ENCODE data around the gene SP2. TPM values are rescaled to one million over a fixed set of nuclear protein-coding genes. Genes with fewer than 3 reads are reported as not detected.
A peak's percentile ranks its signal among the peaks of the same experiment; 100 is the strongest.
"Not testable (repeated sequence)": the region's sequence is repeated elsewhere in the genome, so short reads cannot be mapped to it uniquely, and the experiment has no call there.

The SP2 gene
- total RNA-seq, 2 experiments from 2014 or later, result 28.1 to 28.2 TPM

DNA sequence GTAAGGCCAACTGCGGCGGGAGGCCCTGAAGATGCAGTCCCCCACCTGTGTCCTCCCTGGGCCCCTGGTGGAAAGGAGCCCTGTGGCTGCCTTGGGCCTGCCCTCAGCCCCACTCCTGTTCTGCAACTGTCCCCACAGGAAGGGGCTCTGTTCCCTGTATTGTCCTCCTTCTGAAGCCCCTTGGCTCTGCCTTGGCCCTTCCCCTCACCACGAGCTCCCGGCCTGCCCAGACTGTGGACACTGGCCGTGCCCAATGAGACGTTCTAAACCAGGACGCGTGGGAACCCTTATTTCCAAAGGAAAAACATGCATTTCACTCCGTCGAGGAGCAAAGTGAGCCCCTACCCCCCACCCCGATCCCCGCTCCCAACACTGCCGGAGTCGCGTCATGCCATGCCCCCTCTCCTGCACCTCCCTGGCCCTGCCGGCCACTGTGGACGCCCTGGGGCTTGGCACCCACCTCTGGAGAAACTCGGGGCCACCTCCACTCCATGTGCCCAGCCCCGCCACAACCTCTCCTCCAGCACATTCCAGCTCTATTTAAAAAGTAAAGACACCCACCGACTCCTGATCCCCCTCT is 31.9 kb downstream of the SP2 start:
- DNase-seq, result no peak
- POLR2A ChIA-PET, result no interaction called here

DNA sequence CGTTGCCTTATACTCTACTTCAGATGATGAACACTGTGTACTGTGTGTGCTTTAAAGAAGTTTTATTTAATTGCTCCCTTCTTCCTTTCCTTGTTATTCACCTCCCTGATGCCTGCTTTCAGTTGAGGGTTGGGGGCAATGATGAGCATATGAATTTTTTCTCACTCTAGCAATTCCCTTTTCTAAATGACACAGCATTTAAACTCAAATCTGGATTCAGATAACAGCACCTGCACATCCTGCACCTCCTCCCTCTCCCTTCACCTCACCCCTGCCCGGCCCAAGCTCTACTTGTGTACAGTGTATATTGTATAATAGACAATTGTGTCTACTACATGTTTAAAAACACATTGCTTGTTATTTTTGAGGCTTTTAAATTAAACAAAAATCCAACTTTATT is 32.4 kb downstream of the SP2 start:
- Mint-ChIP-seq H3K36me3 (peaks cover 17% of the 10 kb centered on the region), H3K9me3 (no peaks in the 10 kb centered on the region), H3K4me3 (no peak overlapping the region), H3K27me3 (no peaks in the 10 kb centered on the region), H3K4me1 (peaks cover 3% of the 10 kb centered on the region), H3K27ac (no peak overlapping the region)
- ATAC-seq (ENCODE audit: low read depth) (no peak), DNase-seq (no peak)
- POLR2A ChIA-PET, result no interaction called here

More for the DNA sequence above, 31.9 kb downstream of the SP2 start:
- Mint-ChIP-seq H3K9me3 (no peaks in the 10 kb centered on the region), H3K4me3 (no peak overlapping the region), H3K27ac (no peak overlapping the region), H3K27me3 (no peaks in the 10 kb centered on the region), H3K4me1 (peaks cover 3% of the 10 kb centered on the region), H3K36me3 (peaks cover 15% of the 10 kb centered on the region)
- no peak for ATAC-seq (ENCODE audit: low read depth)

DNA sequence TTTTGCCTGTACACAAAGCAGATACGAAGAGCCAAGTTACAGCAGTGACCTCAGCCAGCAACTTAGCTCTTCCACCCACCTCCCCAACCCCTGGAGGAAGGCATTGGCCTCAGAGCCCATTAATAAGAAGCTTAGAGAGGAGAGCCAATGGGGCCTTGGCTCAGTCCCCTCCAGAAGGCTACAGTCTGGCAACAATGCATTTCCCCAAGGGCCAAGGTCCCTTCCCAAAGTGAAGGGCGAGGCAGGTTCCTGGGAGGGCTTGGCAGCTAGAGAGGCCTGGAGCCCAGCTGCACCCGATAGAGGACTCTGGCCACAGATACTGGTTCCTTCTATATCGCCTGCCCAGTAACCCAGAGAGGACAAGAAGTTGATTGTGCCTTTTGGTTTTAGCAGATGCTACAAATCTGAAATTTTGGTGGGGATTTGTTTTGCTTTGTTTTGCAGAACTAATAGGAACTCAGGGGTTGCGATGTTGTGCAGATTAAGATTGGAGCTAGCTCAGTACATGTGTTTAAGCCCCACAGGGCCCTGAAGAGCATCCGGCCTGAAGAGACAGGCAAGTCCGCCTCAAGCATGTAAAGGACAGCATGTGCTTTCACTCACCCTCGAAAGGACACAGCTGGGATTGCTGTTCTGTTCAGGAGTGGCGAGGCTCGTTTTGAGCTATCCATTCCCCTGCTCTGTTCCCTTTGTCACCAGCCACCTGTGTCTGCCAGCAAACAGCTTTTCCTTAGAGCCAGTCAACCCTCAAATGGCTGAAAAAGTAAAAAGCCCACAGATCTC is 33.4 kb downstream of the SP2 start:
- H3K9me3 Mint-ChIP-seq, result no peaks in the 10 kb centered on the region
- POLR2A ChIA-PET, result interaction anchor here (0.6 kb wide), 1 partner anchor 253 kb away, joined by 6 read pairs; no protein-coding TSS in a partner anchor
- no peak for DNase-seq
- H3K4me3 Mint-ChIP-seq, result no peak overlapping the region
- no peak for ATAC-seq (ENCODE audit: low read depth)
- no peaks in the 10 kb centered on the region for H3K27me3 Mint-ChIP-seq
- H3K4me1 Mint-ChIP-seq, result peaks cover 3% of the 10 kb centered on the region
- peaks cover 17% of the 10 kb centered on the region for H3K36me3 Mint-ChIP-seq
- no peak overlapping the region for H3K27ac Mint-ChIP-seq

DNA sequence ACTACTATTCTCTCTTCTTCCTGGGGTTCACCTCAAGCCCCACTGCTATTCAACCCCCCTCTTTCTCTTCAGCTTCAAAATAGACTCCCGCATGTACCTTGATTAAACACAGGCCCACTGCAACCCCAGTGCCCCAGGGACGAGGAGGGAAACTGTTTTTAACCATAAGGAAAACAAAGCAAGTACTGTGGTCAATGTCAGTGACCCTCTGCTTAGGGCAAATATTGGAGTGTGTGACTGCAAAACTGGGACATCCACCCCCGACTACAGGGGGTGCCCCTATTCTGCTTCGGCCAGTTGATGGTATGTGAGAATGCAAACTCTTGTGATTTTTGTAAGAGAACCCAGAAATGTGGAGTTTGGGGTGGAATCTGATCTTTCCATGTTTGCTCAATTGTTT is 35.8 kb downstream of the SP2 start:
- DNase-seq (no peak), ATAC-seq (ENCODE audit: low read depth) (no peak)
- Mint-ChIP-seq H3K9me3 (no peaks in the 10 kb centered on the region), H3K4me1 (peaks cover 5% of the 10 kb centered on the region), H3K27ac (peak overlapping the region; percentile 42), H3K36me3 (peaks cover 11% of the 10 kb centered on the region), H3K27me3 (no peaks in the 10 kb centered on the region), H3K4me3 (no peak overlapping the region)
- POLR2A ChIA-PET, result interaction anchor here (1.1 to 1.3 kb wide), 2 partner anchors 9 to 10 kb away, joined by 3 to 7 read pairs; partner anchors contain the start of gene PNPO

DNA sequence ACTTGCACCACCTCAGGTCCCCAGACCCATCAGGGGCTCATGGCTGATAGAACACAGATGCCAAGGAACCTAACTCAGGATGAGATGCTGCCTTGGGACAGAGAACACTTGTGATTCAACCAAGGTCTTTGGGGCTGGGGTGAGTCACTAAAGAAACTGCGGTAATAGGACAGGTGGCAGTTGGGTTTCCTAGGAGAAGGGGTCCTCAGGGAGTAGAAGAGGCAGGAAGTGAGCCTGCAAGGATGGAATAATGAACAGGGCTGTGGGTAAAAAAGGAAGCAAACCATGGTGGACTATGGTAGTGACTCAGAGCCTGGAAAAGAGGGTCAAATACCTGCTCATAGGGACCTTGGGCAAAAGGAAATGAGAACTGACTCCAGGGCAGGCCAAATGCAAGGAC is 38.8 kb downstream of the SP2 start:
- DNase-seq (no peak), ATAC-seq (ENCODE audit: low read depth) (no peak)
- POLR2A ChIA-PET, result no interaction called here

DNA sequence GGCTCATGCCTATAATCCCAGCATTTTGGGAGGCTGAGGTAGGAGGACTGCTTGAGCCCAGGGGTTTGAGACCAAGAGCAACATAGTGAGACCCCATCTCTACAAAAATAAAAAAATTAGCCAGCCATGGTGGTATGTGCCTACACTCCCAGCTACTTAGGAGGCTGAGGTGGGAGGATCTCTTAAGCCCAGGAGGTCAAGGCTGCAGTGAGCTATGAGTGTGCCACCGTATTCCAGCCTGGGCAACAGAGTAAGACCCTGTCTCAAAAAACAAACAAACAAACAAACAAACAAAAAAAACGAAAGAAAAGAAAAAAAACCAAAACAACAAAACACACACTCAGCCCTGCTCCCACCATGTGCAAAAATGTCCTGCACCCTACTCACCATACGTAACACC is 39.4 kb downstream of the SP2 start:
- not testable (repeated sequence) for H3K9me3 Mint-ChIP-seq; ATAC-seq (ENCODE audit: low read depth); H3K36me3 Mint-ChIP-seq; H3K4me1 Mint-ChIP-seq; H3K4me3 Mint-ChIP-seq; H3K27me3 Mint-ChIP-seq; DNase-seq; H3K27ac Mint-ChIP-seq
- POLR2A ChIA-PET, result interaction anchor here (0.6 kb wide), 1 partner anchor 18 kb away, joined by 5 read pairs; no protein-coding TSS in a partner anchor

More for the DNA sequence above, 38.8 kb downstream of the SP2 start:
- Mint-ChIP-seq H3K9me3 (no peaks in the 10 kb centered on the region), H3K36me3 (peaks cover 5% of the 10 kb centered on the region), H3K4me3 (no peak overlapping the region), H3K4me1 (peaks cover 8% of the 10 kb centered on the region), H3K27ac (no peak overlapping the region), H3K27me3 (no peaks in the 10 kb centered on the region)

DNA sequence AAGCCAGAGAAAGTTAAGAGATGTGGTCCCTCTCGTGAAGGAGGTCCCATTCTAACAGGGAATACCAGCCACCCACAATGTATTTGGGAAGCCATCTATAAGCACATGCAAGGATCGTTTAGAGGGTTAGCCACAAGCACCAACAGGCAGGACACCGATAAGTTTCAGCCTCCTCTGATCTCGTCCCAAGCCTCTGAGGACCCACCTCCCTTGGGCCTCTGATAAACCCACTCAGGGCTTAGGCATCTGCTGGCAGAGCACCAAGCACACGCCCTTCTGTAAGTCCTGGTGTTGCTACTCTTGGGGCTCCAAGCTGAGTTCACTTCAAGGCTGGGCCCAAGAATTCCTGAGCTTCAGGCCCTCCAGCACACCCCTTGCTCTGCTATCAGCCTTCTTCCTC is 39.9 kb downstream of the SP2 start:
- no peak overlapping the region for H3K4me3 Mint-ChIP-seq
- no peak for DNase-seq
- ATAC-seq (ENCODE audit: low read depth), result no peak
- no peaks in the 10 kb centered on the region for H3K9me3 Mint-ChIP-seq
- POLR2A ChIA-PET, result interaction anchor here (0.6 kb wide), 1 partner anchor 17 kb away, joined by 5 read pairs; no protein-coding TSS in a partner anchor
- H3K27ac Mint-ChIP-seq, result no peak overlapping the region
- H3K27me3 Mint-ChIP-seq, result no peaks in the 10 kb centered on the region
- H3K4me1 Mint-ChIP-seq, result peaks cover 10% of the 10 kb centered on the region
- peaks cover 5% of the 10 kb centered on the region for H3K36me3 Mint-ChIP-seq

DNA sequence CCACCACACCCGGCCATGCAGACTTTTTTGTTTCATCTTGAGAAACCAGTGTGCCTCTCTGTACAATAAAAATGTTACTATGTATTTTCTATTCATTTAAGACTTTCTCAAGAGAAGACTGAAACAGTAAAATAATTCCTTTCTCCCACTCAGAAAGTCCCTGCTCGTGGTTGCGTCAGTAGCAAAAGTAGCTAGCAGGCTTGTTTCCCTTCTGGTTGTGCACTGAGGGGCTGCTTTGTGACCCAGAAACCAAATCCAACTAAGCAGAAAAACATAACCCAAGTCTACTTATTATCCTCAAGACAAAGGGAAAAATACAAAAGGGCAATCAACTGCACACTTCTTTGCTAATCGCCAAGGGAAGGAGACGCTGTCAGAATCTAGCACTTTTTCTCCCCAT is 41.9 kb downstream of the SP2 start:
- POLR2A ChIA-PET, result interaction anchor here (0.7 to 1.2 kb wide), 2 partner anchors 12 to 1383 kb away, joined by 3 to 4 read pairs; no protein-coding TSS in a partner anchor
- Mint-ChIP-seq H3K4me1 (peaks cover 17% of the 10 kb centered on the region), H3K4me3 (no peak overlapping the region), H3K27ac (no peak overlapping the region), H3K9me3 (peaks cover 2% of the 10 kb centered on the region), H3K36me3 (peaks cover 4% of the 10 kb centered on the region), H3K27me3 (no peaks in the 10 kb centered on the region)
- DNase-seq (no peak), ATAC-seq (ENCODE audit: low read depth) (no peak)

DNA sequence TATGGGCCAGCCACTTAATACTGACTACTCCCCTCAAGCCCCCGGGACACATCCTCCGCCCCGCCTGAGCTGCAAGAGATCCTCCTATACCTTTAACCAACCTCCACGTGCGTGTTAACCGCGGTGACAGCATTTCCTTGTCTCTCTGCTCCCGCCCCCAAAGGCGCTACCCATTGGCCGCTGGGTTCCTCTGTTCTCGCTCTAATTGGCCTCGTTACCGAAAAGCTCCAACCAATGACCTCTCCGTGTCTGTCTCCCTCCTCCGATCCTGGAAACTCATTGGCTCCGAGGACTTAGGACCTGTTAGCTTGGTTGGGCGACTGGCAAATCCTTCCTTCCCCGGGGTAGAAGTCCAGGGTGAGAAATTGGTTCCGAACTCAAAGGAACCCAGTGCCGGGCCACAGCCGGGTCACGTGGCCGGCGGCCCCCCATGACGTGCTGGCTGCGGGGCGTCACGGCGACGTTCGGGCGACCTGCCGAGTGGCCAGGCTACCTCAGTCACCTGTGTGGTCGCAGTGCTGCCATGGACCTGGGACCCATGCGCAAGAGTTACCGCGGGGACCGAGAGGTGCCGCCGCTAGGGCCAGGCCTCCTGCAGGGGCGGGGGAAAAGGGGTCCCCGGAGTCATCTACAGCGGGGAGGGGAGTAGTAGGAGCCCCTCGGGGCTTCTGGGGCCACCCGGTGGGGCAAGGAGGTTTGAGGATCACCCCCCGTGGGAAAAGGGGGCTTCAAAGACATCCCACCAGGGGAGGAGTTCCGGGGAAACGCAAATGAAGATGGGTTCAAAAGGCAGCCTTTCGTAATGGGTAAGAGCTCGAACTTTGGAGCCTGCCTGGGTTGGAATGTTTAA is 45.4 kb downstream of the SP2 start, which contains the start of gene PNPO:
PNPO (plus strand) TSS at position 326 of the 850 bp plus-strand sequence; CDS start at position 431, 105 bp downstream.
- Mint-ChIP-seq H3K27me3 (no peaks in the 10 kb centered on the region), H3K4me1 (peaks cover 37% of the 10 kb centered on the region), H3K27ac (peak within 1 kb of the TSS; percentile 78), H3K9me3 (peaks cover 2% of the 10 kb centered on the region), H3K4me3 (peak within 1 kb of the TSS; percentile 97), H3K36me3 (peaks cover 13% of the 10 kb centered on the region)
- POLR2A ChIA-PET, result interaction anchor here (0.5 to 3.9 kb wide), 16 partner anchors 9 to 1736 kb away, joined by 3 to 24 read pairs (median 4); partner anchors contain the start of genes CDK5RAP3, LRRC46, MRPL10 and SP2
- DNase-seq (peak; percentile 87), ATAC-seq (ENCODE audit: low read depth) (peak; percentile 98)

DNA sequence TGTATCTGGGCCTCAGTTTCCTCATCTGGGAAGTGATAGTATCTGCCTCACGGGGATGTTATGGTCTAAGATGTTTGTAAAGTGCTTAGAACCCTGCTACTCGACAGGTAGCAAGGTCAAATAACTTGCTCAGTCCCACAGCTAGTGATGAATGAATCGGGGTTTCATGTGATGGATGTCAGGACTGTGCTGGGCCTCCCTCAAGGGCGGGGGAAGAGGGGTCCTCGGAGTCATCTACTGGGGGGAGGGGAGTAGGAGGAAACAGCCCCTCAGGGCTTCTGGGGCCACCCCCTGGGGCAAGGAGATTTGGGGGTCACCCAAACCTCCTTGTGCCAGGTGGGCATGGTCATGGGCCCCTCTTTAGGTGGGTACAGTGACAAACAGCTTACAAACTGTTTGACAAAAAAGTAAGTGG is 46.1 kb downstream of the SP2 start:
- POLR2A ChIA-PET, result interaction anchor here (0.6 to 3.9 kb wide), 7 partner anchors 8 to 181 kb away, joined by 3 to 24 read pairs (median 6); partner anchors contain the start of genes CDK5RAP3 and SP2
- ATAC-seq (ENCODE audit: low read depth) (no peak), DNase-seq (no peak)
- Mint-ChIP-seq H3K4me3 (peak overlapping the region; percentile 97), H3K27me3 (no peaks in the 10 kb centered on the region), H3K36me3 (peaks cover 16% of the 10 kb centered on the region), H3K27ac (peak overlapping the region; percentile 78), H3K9me3 (peaks cover 2% of the 10 kb centered on the region), H3K4me1 (peaks cover 40% of the 10 kb centered on the region)

DNA sequence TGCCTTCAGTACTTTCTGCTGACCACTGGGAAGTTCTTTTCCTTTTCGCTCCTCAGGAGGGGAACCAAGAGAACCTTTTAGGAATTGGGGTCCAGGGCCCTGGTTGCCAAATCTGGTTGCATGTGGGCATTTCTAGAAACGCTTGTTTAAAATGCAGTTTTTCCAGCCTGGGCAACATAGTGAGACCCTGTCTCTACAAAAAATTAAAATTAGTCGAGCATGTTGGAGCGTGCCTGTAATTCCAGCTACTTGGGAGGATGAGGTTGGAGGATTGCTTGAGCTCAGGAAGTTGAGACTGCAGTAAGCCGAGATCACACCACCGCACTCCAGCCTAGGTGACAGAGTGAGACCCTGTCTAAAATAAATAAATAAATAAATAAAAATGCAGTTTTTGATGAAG is 46.5 kb downstream of the SP2 start:
- Mint-ChIP-seq H3K4me3 (peak overlapping the region; percentile 97), H3K4me1 (peaks cover 42% of the 10 kb centered on the region), H3K27ac (peak overlapping the region; percentile 78), H3K27me3 (no peaks in the 10 kb centered on the region), H3K9me3 (peaks cover 2% of the 10 kb centered on the region), H3K36me3 (peaks cover 17% of the 10 kb centered on the region)
- DNase-seq (no peak), ATAC-seq (ENCODE audit: low read depth) (no peak)
- POLR2A ChIA-PET, result interaction anchor here (0.9 to 3.9 kb wide), 3 partner anchors 28 to 75 kb away, joined by 4 to 24 read pairs (median 18); partner anchors contain the start of genes CDK5RAP3 and SP2

DNA sequence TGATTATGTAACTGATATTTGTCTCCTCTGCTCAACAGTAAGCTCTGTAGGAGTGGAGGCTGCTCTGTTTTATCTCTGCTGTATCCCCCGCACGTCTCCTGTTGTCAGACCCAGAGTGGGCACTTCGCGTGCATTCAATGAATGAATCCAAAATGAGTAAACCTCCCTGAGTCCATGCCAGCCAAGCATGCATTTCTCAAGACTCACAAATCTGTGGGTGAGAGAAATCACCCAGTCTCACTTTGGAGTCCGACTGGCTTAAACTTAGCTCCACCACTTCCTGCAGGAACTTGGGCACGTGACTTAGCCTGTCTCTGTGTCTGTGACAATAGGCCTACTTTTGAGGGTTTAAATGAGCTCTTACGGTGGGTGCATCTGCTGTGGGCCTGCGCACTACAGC is 49.0 kb downstream of the SP2 start:
- Mint-ChIP-seq H3K9me3 (peaks cover 2% of the 10 kb centered on the region), H3K4me3 (peak overlapping the region; percentile 77), H3K36me3 (peaks cover 19% of the 10 kb centered on the region), H3K4me1 (peaks cover 51% of the 10 kb centered on the region), H3K27ac (peak overlapping the region; percentile 86), H3K27me3 (no peaks in the 10 kb centered on the region)
- ATAC-seq (ENCODE audit: low read depth) (peak; percentile 9), DNase-seq (no peak)
- POLR2A ChIA-PET, result interaction anchor here (0.6 to 1.3 kb wide), 6 partner anchors 8 to 114 kb away, joined by 3 to 10 read pairs (median 4); partner anchors contain the start of genes CDK5RAP3, LRRC46, MRPL10 and SP2
